HG03064 (cell line): ENCODE data around the gene DIDO1.

Source experiments
- ATAC-seq: cut with Tn5 transposase; IDR thresholded peaks from one replicate; pipeline ENCODE4 v1.9.1; 2021; ENCODE audit warnings: low read depth; ENCODE audit not compliant: unreplicated experiment

DIDO1 gene

DNA sequence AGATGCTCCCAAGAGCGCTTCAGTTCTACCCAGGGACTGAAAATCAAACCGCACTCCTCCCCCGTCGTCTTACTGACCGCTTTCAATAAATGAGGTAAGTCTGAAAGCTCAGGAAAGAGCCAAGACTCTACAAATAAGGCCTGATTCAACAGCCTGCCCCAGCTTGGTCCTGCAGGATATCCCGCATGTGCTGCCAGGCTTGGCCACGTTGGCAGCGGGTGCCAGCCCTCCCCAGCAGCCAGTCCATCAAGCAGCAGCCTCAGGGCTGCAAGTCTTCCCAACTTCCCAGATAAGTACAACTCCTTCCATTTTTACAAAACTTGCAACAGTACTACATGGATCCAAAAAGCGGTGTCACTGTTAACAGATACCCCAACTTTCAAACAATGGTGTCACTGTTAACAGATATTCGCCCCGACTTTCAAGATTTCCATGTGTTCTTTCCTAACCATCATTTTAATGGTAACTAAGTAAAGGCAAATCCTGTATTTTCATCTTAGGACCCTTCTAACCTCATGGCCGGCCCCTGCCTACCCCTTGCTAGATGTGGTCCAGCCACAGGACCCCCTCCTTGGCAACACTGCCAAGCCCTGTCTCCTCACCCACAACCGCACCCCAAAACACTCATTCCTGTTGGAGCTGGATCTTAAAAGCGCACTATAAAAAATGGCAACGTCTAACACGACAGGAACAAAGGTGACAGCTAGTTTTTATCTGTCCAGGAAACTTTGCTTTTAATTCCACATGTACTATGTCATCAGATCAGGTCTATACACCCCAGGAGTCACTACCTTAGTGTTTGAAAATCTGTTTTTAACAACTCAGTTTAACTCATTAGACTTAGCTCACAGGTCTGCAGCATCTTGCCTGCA is 28.0 kb downstream of the DIDO1 start:
- no peak for ATAC-seq

DNA sequence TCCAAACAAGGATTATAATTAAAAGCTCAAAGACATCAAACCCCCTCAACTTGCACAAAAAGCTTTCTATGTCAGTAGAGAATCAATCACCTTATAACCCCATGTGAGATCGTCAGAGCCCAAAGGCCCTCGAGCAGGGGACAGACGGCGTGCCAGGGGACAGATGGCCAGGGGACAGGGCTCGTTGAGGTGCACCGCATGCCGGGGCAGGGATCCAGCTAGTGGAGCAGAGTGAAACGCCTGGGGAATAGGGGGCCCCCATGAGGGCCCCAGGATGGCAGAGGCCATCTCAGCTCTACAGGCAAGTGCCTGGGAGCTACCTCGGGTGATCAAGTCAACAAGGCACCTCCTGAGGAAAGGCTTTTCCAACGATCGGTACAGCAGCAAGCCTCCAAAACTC is 28.6 kb downstream of the DIDO1 start:
- ATAC-seq: no peak

DNA sequence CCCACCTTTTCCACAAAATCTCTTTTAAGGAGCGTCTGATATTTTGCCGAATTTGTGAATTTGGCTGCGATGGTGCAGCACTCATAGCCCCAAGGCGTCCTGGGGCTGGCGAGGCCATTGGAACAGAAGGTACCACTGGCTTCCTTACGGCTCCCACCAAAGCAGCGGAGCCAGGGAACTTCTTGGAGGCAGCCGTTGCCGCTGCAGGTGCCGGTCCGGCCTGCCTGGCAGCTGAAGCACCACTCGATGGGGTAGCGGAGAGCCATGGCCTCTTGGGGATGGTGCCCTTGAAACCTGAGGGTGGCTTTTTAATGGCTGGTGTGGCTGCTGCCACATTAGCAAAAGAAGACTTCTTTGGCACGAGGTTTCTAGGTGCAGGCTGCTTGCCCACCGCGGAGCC is 29.8 kb downstream of the DIDO1 start:
- no peak for ATAC-seq

DNA sequence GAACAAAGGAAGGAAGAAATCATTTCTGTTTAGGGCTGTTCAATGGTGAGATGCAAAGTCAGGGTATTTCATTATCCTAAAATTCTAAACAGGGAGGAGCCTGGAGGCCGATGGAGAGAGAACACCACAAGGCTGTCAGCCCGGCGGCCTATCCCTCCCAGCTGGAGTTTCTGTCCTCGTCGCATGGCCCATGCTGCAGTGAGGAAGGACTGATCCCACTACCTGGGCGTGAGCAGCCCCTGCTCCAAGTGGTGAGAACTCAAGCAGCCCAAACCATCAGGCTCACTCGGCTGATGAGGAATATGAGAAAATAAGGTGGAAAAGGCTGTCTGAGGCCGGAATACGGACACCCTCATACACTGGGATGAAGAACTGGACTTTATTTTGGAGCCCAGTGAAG is 30.8 kb downstream of the DIDO1 start:
- no peak for ATAC-seq

DNA sequence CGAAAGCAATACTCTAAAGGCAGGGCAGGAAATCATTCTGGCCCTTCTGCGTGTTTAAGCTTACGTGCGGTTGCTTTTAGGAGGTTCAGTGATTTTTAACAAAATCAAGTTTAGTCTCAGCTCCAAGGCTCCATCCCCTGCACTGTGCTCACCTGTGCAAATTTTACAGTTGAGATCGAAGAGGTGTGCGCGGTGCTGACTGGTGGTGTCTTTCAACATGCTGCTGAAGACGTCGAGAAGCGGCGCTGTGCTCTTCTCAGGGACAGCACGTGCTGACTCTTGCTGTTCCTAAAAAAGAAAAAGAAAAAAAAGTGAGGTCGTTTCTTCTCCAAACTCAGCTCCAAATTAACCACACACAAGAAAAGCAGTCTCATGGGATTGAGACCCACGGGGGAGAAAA is 32.0 kb downstream of the DIDO1 start:
- no peak for ATAC-seq

DNA sequence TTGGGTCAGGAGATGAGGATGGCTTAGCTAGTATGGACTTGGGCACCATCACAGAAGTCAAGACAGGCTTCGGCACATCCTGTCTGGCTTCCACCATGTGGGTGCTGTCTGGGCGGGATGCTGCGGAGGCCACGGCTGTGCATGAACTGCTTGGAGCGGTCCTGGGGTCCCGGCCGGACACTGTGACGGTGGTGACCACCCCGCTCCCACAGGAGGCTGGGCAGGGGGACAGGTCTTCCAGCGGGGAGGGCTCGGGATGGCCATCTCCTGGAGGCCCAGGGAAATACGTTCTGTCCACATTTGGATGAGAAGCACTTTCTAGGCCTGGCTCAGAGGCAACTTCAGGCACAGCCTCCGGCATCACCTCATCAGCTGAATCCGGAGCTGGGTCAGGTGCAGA is 32.6 kb downstream of the DIDO1 start:
- ATAC-seq: no peak

DNA sequence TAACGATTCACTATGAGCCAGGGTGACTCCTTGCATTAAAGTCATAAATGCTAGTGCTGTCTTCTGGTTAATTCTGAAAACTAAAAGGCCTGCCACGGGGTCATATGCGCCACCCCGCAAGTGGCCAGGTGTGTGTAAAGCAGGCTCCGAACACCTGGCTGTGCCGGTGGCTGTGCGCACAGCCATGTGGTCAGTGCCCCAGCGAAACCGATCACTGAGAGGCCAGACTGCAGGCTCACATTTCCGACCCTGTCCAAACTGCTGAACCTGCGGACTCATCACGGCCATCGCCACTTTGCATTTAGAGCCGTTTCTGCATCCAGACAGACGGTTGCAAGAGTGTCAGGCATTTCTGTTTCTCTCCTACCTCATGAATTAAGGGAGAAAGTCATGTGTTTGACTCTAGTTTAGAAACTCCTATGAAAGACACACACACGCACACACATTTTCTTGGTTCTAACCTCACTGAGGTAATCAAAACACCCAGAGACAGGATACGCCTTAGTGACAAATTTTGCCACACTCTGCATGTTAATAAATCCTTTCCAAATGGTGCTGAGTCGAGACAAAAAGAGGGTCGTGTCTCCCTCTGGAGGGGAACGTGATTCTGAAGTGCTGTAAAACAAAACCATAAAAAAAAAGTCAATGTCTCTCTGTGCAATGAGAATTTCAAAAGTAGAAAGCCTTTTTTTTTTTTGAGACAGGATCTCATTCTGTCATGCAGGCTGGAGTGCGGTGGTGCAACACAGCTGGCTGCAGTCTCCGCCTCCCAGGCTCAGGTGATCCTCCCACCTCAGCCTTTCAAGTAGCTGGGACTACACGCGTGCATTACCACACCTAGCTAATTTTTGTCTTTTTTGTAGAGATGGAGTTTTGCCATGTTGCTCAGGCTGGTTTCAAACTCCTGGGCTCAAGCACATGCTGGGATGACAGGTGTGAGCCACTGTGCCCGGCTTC is 33.7 kb downstream of the DIDO1 start:
- ATAC-seq: no peak

DNA sequence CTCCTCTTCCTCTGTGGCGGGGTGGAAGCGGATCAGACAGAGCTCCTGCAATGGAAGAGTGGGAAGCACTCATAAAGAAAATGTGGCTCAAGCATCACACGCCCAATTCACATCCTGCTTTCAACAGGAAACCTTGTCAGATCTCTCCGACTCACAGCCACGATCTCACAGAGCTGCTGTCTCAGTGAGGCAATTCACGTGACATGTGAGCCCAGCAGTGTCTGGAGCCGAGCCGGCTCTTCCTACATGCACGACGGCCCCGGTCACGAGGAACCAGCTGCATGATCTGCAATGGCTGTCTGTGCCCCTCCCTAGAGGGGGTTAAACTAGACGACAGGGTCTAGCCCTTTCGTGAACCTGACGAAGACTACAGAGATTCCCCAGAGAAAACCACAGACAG is 35.2 kb downstream of the DIDO1 start:
- no peak for ATAC-seq

DNA sequence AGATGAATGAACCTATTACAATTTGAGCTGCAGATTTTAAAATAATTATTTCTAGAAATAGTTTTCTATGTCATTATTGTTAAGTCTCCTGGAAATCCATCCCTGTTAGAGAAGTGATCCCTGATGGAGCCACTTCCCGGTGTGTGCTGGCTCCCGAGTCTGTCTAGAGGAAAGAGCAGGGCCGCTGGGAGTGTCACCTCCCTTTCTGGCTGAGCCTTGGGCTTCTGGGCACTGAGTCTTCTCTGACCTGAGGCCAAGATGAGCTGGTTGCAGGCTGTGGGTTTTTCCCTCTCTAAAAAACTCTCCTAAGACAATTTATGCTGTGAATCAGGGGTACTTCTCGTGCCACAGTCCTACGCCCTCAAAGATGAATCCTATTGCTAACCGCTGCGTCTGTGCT is 35.9 kb downstream of the DIDO1 start:
- no peak for ATAC-seq

DNA sequence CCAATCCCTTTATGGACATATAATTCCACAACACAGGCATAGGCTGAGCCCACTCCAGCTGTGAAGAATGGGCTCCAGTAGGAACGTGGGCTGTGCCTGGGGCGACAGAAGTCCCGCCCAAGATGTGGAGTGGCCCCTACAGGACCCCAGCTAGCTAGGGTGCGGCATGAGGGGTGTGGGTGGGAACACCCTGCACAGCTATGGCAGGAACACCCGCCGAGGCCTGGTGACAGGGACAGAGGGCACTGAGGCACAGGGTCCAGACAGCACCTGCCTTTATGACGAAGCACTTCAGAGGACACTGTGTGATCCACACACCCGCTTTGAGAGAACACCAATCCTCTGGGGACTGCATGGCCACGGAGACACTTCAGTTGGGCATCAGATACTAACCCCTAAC is 36.4 kb downstream of the DIDO1 start:
- no peak for ATAC-seq

DNA sequence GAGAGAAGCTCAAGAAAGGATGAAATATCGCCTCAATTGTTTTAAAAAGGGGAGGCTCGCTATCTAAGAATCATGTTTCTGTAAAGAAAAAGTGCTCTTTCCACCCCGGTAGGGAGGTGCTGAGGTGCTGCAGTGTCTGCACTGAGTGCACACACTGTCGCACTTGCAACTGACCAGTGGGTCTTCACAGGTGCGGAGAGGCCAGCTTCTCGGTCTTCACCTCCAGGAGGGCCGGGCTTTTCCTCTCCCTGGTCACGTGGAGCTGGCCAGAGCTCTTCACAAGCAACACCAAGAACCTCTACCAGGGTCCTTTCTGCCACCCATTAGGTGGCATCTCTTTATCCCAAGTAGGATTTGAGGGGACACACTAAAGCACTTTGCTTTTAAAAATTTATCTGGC is 36.9 kb downstream of the DIDO1 start:
- no peak for ATAC-seq

DNA sequence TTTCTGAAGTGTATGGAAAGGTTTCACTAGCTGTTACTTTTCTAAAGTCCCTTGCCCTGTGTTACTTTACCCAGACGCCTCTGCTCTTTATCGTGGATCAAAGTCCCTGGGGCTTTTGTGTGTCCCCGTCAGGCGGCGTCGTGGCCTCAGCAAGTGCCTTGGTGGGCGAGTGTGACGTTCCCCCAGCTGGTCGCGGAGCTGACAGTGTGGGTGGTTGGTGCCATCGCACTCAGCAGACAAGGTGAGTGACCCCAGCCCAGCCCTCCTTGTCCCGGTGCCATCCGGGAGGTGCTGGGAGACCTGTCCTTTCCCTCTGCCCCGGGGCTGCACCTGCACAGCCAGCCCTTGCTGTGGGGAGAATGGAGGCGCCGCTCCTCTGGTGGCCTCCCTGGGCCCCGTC is 37.4 kb downstream of the DIDO1 start:
- ATAC-seq: no peak

DNA sequence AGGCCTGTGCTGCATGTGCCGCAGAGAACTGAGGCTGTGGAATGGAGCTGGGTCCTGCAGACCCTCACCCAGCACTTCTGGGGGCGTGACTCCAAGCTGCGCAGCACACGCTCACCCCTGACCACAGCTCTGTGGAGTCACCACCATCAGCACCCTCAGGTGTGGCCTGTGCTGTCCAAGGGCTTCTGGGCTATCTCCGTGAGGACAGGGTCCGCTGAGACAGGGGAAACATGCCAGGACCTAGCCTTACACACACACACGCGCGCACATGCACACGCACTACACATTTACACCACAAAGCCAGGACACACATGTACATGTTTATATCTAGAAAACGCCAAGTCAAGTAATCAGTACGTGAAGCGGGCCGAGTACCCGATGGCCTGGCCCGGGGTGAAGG is 37.9 kb downstream of the DIDO1 start:
- ATAC-seq: no peak

DNA sequence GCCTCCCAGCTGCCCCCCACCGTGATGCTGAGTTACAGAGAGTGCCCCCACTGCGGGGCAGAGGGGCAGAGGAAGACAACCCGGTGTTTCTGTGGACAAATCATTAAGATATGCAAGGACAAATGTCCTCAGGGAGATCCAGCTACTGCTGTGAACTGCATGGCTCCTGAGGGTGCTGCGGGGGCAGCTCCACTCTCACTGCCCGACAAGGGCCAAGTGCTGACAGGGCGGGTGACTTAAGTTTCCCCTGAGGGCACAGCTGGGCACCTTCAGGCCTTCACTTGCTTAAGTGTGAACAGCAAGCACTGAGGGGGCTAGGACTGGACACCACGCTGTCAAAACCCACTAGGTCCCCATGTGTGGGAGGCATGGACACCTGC is 38.5 kb downstream of the DIDO1 start:
- ATAC-seq: no peak

DNA sequence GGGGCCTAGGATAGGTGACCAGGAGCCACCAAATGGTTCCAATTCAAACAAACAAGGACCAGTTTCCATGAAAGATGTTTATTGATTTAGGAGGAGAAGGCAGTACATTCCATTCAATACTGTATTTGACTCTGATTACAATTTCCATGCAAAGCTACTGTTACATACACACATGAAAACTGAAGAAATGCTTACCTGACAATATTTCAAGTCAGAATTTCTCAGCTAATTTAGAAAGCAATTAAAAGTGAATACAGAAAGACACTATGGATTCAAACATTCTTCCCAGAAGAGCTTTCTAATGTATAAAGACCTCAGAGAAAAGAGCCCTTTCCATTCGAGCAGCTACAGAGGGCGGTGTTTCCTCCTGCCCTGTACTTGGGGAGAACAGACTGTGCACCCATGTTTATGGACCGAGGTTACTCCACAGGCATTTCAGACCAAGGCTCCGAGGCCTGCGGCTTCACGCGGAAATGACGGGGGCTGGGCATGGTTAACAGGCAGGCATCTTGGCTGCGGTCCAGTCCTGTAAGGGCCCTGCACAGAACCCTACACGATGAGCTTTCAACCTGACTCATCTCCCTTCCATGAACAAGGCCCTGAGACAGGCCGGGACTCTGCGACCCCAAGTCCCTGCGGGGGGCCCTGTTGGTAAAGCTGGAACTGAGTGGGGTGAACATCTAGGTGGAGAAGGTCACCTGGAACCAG is 39.0 kb downstream of the DIDO1 start:
- no peak for ATAC-seq

DNA sequence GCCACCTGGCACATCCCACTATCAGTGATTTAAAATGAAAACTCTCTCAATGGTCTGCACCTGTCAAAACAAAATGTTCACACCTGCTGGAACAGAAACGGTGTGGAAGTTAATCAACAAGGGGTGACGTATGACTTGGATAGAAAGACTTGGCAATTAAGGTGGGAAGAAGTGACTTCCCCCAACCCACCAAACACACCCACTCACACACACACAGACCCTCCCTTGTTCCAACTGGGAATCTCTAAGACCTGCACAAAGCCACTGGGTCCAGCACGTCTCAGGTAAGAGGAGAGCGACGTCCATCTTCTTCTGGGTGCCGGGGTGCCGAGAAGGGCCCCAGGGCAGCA is 39.6 kb downstream of the DIDO1 start:
- ATAC-seq: no peak

DNA sequence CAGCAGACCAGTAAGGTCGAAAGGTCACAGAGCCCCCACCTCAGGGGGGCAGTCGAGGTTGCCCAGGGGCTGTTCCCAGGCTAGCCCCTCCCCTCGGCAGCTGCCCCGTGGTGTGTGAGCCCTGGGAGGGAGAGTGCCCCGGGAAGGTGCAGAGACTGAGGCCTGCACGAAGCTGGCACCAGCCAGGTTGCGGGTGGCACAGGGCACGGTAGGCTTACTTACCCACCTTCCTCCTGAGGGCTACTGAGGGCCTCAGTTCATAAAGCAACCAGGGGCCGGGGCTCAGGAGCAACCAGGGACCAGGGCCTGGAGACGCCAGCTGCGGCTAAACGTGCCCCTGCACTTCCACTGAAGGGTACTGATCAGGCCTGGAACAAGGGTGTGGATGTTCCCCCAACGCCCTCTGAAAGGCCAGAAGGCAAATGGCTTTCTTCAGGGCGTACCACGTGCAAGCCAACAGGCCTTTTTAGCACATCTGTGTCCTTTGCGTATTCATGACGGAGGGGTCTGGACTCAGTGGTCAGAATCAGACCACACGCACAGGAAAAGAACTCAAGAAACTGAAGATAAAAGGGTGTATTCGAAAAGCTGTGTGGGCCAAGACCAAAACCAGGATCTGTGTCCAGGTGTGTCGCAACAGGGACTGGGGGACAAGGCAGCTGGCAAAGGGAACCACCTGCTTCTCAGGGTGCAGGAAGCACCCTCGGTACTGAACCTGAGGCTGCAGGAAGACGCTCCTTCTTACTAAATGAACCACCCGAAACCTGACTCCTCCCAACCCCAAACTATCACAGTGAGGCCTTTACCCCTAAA is 40.2 kb downstream of the DIDO1 start:
- no peak for ATAC-seq

DNA sequence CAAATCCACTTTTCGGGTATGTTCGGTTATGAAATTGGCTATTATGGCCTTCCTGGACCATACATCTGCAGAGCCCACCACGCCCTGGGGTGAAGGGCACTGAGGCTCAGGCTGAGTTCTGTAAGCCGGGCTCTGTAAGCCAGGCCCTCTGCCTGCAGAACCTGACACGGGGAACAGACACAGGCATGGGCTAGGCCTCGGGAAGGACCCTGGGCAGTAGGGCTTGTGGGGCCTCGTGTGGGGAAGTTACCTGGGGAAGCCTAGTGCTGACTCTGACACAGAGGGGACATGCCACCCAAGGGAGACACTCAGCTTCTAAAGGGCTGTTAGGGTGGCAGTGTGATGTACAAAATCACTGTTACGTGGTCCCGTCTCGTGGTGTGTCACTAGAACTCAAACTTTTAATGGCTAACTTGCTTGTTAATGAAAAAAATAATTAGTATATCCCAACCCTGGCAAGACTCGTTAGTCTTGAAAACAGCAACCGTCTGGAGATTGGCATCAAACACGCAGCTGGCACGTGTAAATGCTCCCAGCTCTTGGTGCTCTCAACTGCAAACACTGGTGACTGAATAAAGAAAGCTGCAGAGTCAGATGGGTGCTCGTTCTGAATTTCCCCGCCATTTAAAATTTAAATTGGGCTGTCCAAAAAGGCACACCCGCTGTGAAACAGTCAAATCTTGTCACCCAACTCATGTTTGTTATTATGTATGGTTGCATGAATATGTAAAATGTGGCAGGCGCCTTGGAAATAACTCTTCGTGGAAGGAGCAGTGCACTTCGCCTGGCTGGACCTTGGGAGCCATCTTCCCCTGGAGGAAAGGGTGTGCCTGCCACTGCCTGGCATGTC is 41.0 kb downstream of the DIDO1 start:
- ATAC-seq: no peak

DNA sequence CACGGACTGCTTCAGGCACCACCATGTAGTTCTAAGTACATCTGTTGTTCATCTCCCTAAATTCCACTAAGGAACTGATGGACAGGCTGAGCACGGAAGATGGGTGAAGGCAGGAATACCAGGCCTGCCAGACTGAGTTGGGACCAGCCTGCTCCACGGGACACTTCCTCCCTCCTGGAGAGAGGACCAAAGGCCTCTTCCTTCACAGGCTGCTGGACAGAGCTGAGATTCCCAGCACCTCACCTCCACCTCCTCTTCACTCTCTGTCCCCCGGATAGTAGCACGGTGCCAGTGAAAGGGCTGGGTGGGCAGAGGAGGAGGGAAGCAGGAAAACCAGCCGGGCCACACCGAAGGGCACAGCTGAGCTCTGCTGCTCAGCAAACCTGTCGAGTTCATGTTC is 41.7 kb downstream of the DIDO1 start:
- ATAC-seq: no peak
